Fibroblast of pulmonary artery (primary cell): ENCODE data around the gene STIM1.

ENCODE experiments used
- DNase-seq: peaks from one replicate; pipeline ENCODE4 v3.0.0-alpha.2; 2010; ENCODE audit warnings: low read depth
- H3K4me3 ChIP-seq: replicated peaks from 2 replicates; pipeline ENCODE4 v1.5.1; 2011; ENCODE audit warnings: low read depth, mild to moderate bottlenecking, control low read depth, low read length, moderate library complexity
- CTCF ChIP-seq: IDR thresholded peaks from 2 replicates; pipeline ENCODE4 v1.5.1; 2011; ENCODE audit warnings: mild to moderate bottlenecking, control low read depth, low read length, inconsistent platforms; ENCODE audit errors: missing control alignments

STIM1 gene

GRCh38 chr11:3885855-3886254 is 30.4 kb downstream of the STIM1 start:
- no peak for DNase-seq
- no peak for TF ChIP-seq CTCF
- H3K4me3 ChIP-seq = no peak overlapping the region

- TF ChIP-seq CTCF = no peak
- DNase-seq = no peak
- no peak overlapping the region for H3K4me3 ChIP-seq
Measured at GRCh38 chr11:3886985-3887384, 31.5 kb downstream of the STIM1 start.

- no peak for TF ChIP-seq CTCF
- no peak for DNase-seq
- H3K4me3 ChIP-seq = no peak overlapping the region
Measured at GRCh38 chr11:3888876-3889275, 33.4 kb downstream of the STIM1 start.

- no peak for TF ChIP-seq CTCF
- no peak overlapping the region for H3K4me3 ChIP-seq
- no peak for DNase-seq
Measured at GRCh38 chr11:3890014-3890413, 34.5 kb downstream of the STIM1 start.

GRCh38 chr11:3890806-3891205 is 35.3 kb downstream of the STIM1 start:
- no peak for TF ChIP-seq CTCF

GRCh38 chr11:3891751-3892150 is 36.3 kb downstream of the STIM1 start:
- H3K4me3 ChIP-seq = no peak overlapping the region
- DNase-seq = no peak
- TF ChIP-seq CTCF = no peak

More at GRCh38 chr11:3890806-3891205, 35.3 kb downstream of the STIM1 start:
- no peak overlapping the region for H3K4me3 ChIP-seq
- DNase-seq = no peak

- TF ChIP-seq CTCF = no peak
- no peak for DNase-seq
- no peak overlapping the region for H3K4me3 ChIP-seq
Measured at GRCh38 chr11:3892156-3892555, 36.7 kb downstream of the STIM1 start.
